HG02981 (cell line): ENCODE data around the gene WSB1.
A peak's percentile ranks its signal among the peaks of the same experiment; 100 is the strongest.
"Not testable (repeated sequence)": the region's sequence is repeated elsewhere in the genome, so short reads cannot be mapped to it uniquely, and the experiment has no call there.

Experiments used
- ATAC-seq: cut with Tn5 transposase; IDR thresholded peaks from one replicate; pipeline ENCODE4 v1.9.1; 2021; ENCODE audit warnings: mild to moderate bottlenecking, moderate library complexity; ENCODE audit not compliant: unreplicated experiment

Gene WSB1

DNA sequence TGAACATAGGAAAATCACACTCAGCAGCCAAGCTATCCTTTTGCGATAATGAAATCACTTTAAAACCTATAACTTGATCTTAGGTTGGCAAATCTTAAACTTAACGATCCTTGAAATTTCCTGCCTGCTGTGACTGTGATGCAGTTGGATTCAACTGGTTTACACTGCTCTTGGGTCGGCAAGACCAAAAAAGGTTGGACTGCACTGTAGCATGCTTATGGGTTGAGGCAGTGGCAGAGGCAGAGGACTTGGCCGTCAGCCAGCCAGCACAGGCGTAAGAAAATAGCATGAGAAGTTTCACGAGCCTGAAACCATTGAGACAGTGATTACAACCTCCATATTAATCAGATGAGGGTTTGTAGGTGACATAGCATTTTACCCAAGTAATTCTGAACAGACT is 21.4 kb downstream of the WSB1 start:
- no peak for ATAC-seq

- ATAC-seq = no peak
Observed at GRCh38 chr17:27315796-27316465, 22.0 kb downstream of the WSB1 start.

DNA sequence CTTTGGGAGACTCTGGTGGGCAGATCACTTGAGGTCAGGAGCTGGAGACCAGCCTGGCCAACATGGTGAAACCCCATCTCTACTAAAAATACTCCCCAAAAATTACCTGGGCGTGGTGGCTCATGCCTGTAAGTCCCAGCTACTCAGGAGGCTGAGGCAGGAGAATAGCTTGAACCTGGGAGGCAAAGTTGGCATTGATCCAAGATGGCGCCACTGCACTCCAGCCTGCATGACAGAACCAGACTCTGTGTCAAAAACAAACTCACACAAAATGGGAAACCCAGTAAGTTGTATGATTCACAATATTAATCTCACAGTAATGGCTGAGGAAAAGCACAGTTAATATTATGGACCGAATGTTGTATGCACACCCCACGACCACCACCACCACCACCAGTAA is 24.3 kb downstream of the WSB1 start:
- ATAC-seq = no peak

DNA sequence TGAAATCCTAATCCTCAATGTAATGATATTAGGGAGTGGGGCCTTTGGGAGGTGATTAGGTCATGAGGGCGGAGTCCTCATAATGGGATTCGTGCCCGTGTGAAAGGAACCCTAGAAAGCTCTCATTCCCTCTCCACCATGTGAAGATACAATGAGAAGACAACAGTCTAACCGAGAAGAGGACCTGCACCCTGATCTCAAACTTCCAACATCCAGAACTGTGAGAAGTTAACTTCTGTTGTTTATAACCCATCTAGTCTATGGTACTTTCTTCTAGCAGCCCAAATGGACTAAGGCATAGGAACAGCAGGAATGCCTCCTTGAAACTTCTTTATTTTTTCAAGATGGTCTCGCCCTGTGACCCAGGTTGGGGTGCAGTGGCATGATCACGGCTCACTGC is 24.7 kb downstream of the WSB1 start:
- no peak for ATAC-seq

DNA sequence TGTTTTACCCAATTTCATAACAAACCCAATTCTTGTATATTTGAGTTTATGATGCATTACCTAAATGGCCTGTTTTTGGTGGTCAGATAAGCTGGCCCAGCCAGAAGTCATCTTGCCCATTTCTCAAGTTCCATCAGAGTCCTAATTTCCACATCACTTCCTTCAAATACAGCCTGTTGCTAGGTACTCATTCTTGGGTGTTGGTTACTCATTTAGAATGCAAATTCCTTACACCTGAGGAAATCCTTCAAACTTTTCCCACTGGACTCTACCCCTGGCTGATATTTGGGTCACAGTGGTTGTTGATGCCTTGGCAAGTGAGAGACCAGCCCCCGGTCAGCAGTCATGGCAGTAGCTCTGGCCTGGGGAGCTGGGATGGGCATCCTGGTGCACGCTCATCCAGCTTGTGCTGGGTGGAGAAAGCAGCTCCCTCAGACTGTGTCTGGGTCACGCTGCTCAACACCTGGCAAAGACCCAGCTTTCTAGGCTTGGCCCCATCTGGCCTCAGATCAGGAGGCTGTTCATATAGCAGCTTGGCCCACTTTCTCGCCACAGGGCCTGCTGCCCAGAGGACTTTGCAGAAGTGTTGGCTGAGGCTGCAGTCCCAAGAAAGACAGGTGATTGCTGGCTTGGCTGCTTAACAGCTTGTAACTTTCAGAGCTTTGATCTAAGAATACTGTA is 25.8 kb downstream of the WSB1 start:
- ATAC-seq = no peak

GRCh38 chr17:27320222-27320560 is 26.3 kb downstream of the WSB1 start:
- no peak for ATAC-seq

DNA sequence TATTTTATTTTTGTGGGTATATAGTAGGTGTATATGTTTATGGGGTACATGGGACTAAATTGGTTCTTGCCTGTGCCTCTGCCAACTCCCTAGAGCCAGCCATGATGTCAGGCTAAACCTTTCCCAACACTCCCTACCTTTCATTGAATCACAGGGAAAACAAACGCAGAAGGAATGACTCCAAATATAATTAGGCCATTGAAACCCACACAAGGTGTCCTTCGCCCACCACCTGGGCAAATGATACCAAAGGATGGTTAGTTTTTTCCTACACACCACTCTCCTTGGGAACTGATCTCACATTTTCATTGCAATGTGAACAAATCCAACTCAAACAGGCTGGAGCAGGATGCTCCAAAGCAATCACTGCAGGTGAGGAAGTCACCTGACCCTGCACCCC is 27.5 kb downstream of the WSB1 start:
- ATAC-seq = no peak

DNA sequence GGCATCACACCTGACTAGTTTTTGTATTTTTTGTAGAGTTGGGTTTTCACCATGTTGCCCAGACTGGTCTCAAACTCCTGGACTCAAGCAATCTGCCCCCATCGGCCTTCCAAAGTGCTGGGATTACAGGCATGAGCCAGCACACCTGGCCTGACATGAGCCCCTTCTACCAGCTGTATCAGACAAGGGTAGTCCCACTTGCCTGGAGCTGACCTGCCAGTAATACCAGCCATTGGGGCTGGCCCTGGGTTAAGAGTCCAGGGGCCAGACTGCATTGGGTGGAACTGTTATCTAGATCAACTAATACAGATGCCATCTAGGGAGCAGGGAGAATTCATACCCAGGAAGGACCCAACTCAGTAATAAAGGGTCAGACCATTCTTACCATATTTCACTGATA is 28.1 kb downstream of the WSB1 start:
- no peak for ATAC-seq

DNA sequence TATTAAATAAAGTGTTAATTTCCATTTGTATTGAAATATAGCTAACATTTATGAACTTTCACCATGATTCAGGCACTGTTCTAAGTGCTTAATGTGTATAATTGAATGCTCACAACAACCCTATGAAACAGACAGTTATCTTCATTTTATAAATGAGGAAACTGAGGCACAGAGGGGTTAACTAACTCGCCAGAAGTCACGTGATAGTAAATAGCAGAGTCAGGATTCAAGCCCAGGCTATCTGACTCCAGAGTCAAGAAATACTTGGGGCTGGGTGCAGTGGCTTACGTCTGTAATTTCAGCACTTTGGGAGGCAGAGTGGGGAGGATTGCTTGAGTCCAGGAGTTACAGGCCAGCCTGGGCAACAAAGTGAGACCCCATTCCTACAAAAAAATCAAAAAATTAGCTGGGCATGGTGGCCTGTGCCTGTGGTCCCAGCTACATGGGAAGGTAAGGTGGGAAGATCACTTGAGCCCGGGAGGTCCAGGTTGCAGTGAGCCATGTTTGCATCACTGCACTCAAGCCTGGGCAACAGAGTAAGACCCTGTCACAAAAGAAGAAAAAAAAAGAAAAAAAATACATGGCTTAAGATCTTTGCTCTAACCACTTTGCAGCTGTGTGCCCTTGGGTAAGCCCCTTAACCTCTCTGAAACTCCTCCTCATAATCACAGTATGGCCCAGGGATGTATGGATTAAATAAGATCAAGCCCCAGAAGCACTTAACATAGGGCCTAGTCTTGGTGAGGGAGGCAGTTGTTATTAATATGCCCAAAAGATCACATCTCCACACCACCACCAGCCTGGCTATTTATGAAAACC is 29.0 kb downstream of the WSB1 start:
- ATAC-seq = no peak

- ATAC-seq = no peak
Observed at GRCh38 chr17:27323538-27324215, 29.8 kb downstream of the WSB1 start.

DNA sequence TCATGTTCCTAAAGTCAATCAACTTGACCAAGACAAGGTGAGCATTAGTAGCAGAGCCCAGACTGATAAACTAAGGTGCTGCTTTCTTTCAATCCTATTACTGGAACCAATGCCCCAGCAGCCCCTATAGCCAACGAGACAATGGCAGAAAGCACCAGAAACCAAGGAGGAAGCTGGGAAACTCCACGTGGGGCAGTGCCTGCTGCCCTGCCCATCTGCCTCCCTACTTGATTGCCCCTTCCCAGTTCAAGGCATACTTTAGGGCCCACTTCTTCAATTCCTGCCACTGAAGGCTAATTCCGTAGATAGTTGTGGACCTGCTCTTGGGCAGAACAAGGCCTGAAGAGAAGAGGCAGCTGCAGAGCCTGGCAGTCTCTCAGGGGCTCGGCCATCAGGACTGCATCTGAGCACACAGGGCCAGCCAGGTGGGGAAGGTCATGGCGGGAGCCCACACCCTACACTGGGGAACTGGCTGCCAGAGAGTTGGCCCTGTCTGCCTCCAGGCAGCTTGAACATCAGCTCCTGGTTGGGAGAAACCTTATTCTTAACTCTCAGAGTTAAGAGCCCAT is 30.9 kb downstream of the WSB1 start:
- ATAC-seq = no peak

DNA sequence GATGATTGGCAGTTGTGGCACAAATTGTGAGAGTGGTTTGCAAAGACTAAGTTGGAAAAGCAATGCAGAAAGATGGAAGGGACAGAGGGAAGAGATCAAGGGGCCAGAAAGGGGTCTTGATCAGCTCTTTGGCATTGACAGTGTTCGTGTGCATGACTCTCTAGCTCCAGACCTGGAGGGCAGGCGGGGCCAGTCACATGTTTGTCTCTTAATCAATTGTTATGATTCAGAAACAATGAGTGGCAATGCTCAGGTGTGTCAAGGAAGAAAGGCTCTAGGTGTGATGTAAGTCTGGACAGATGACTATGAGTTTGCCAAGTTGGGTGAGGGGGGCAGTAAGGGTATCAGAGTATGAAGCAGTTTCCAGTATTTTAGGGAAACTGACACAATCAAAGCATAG is 32.1 kb downstream of the WSB1 start:
- ATAC-seq = no peak

- no peak for ATAC-seq
Observed at GRCh38 chr17:27326585-27326984, 32.7 kb downstream of the WSB1 start.

DNA sequence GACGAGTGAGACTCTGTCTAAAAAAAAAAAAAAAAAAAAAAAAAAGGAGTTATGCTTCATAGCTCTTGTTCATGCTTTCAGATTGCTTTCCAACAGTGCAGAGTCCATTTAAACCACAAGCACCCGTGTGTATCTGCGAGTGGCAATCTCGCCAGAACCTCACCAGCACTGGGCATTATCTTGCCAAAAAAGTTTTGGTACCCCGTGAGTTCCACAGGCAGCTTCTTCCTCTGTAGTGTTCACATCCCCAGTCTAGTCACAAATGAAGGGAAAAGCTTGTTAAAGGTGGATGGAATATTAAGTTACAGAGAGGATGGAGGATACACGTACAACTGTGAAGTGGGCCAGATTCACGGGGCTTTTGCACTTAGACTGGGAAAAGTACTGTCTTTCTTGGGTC is 33.5 kb downstream of the WSB1 start:
- no peak for ATAC-seq

DNA sequence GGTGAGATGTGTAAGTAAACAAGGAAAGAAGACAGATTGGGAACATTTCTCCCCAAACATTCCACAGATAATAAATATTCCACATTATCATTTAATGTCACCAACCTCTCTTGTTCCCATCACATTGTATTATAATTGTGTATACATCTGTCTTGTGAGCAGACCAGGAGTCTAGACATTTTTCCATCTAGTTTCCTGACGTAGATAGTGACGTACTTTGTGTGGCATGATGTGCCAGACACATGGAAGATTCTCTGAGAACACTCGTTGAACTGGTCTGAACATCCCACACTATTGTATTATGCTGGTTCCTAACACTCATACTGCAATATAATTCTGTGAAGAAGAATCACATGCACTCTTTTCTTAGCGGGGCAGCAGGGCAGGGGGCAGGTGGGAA is 34.0 kb downstream of the WSB1 start:
- no peak for ATAC-seq

GRCh38 chr17:27328686-27329085 is 34.8 kb downstream of the WSB1 start:
- ATAC-seq = not testable (repeated sequence)

DNA sequence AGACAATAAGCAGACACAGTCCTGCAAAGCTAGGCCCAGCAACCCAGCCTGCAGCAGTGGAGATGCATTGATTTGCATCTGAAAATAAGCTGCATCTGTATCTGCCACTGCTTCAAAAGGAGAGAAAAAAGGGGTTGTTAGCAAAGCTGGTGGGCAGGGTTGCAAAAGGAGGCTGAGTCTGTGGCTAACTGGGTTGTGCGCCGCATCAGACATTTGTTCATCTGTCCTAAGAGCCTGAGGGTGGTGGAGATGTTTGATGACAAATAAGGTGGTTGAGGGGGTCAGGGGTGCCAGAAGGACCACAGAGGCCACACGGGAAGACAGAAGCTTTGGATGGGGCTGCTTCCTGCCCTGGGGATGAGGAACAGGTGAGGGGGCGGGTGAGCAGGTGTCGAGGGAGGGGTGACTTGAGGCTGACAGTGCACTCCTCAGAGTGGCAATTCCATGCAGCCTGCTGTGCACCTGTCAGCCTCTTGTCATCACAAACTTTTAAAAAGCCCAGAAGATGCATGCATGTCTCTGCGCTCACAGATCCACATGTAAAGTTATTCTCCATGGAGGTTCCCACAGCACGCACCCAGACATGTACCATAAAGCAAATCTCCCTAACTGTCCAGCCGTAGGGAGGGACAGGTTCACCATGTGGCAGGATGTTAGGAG is 35.4 kb downstream of the WSB1 start:
- ATAC-seq = no peak

DNA sequence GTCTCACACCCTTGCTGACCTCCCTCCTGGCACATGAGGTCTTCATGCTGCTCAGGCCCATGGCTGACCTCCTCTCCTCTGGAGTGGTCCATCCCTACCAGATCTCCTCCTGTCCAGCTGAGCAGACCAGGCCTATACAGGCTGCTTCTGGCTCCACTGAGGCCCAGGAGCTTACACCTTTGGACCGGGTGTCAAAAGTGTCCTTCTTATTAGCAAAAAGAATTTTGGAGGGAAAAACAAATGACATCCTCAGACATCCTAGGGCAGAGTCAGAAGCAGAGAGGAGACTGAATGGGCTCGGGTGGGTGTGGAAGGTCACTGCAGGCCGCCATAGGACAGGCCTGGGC is 38.1 kb downstream of the WSB1 start:
- no peak for ATAC-seq

- ATAC-seq = peak; percentile 89
Observed at GRCh38 chr17:27332485-27333409, 38.8 kb downstream of the WSB1 start.
